BLaER1 treated with 17β-estradiol and CSF1 and Interleukin-3, amounts not matched to agents 10 nM and 100 nM (cell line): ENCODE data around the gene JPH3.
A peak's percentile ranks its signal among the peaks of the same experiment; 100 is the strongest.

Experiments used
- H3K27ac ChIP-seq, 11 experiments: shearing (Covaris generic); formaldehyde crosslinking; 2 replicates each; pipeline ENCODE4 v1.8.1; 2022
- H3K27me3 ChIP-seq, 11 experiments: shearing (Covaris generic); formaldehyde crosslinking; 2 replicates each; pipeline ENCODE4 v1.8.1; 2022
- H3K36me3 ChIP-seq, 11 experiments: shearing (Covaris generic); formaldehyde crosslinking; 2 replicates each; pipeline ENCODE4 v1.8.1; 2022
- H3K4me1 ChIP-seq, 10 experiments: shearing (Covaris generic); formaldehyde crosslinking; 2 replicates each; pipeline ENCODE4 v1.8.1; 2022
- H3K4me2 ChIP-seq, 11 experiments: shearing (Covaris generic); formaldehyde crosslinking; 2 replicates each; pipeline ENCODE4 v1.8.1; 2022
- H3K4me3 ChIP-seq, 10 experiments: shearing (Covaris generic); formaldehyde crosslinking; 2 replicates each; pipeline ENCODE4 v1.8.1; 2022
- H3K9ac ChIP-seq, 11 experiments: shearing (Covaris generic); formaldehyde crosslinking; 2 replicates each; pipeline ENCODE4 v1.8.1; 2022
- H3K9me3 ChIP-seq, 11 experiments: shearing (Covaris generic); formaldehyde crosslinking; replicated peaks in 1 of 11; 2 replicates each; pipeline ENCODE4 v1.8.1; 2022
- H4K20me1 ChIP-seq, 11 experiments: shearing (Covaris generic); formaldehyde crosslinking; 2 replicates each; pipeline ENCODE4 v1.8.1; 2022
- Cebpa-rat ChIP-seq, 11 experiments: shearing (Covaris generic); IDR thresholded peaks; 2 replicates each; pipeline ENCODE4 v1.8.1; 2022

The JPH3 gene

GRCh38 chr16:87652386-87652785 is 50.1 kb downstream of the JPH3 start:
- no peak for TF ChIP-seq Cebpa-rat (IDR thresholded peaks at IDR 0.05)

DNA sequence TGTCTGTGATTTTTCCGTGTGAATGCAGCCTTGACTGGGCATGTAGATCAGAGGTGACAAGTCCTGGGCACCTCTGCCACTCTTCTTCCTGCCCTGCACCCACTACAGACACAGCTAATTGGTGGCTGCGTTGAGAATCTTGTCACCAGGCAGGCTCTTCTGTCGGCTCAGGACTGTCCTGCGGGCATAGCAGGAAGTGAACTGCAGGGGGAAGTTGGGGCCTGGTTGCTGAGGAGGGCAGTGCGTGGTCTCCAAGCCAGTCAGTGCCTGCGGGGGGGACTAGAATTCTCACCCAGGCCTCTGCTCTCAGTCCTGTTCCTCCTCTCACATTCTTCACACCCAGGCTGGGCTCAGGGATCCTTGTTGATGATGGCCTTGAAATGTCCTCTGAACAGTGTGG is 50.5 kb downstream of the JPH3 start:
- H3K4me3 ChIP-seq, result no peak overlapping the region
- peaks cover 0 to 5% (median 4%) of the 10 kb centered on the region in 11 experiments; a peak in 16 of 22 replicates for H3K9me3 ChIP-seq
- H3K4me1 ChIP-seq, result peaks cover 9 to 26% (median 14%) of the 10 kb centered on the region in 10 experiments; a peak in 14 of 20 replicates
- H3K27me3 ChIP-seq, result peaks cover 11 to 28% (median 21%) of the 10 kb centered on the region in 11 experiments
- H4K20me1 ChIP-seq, result peaks cover 0 to 50% (median 0%) of the 10 kb centered on the region in 11 experiments; a peak in 7 of 22 replicates
- TF ChIP-seq Cebpa-rat (IDR thresholded peaks at IDR 0.05), result no peak
- no peak overlapping the region for H3K27ac ChIP-seq
- no peaks in the 10 kb centered on the region for H3K36me3 ChIP-seq
- no peak overlapping the region for H3K9ac ChIP-seq
- peak overlapping the region in 8 of 11 experiments; percentile 1 to 36 (median 12); a peak in 7 of 22 replicates for H3K4me2 ChIP-seq

More at GRCh38 chr16:87652386-87652785, 50.1 kb downstream of the JPH3 start:
- Histone ChIP-seq H3K36me3 (no peaks in the 10 kb centered on the region), H3K27ac (no peak overlapping the region), H3K4me2 (peak overlapping the region in 5 of 11 experiments; percentile 12 to 36 (median 23); a peak in 4 of 22 replicates), H4K20me1 (peaks cover 0 to 50% (median 0%) of the 10 kb centered on the region in 11 experiments; a peak in 9 of 22 replicates), H3K4me1 (peaks cover 9 to 30% (median 15%) of the 10 kb centered on the region in 10 experiments; a peak in 14 of 20 replicates), H3K4me3 (no peak overlapping the region), H3K9me3 (peaks cover 0 to under 1% (median under 1%) of the 10 kb centered on the region in 11 experiments; a peak in 9 of 22 replicates), H3K27me3 (peaks cover 15 to 33% (median 25%) of the 10 kb centered on the region in 11 experiments), H3K9ac (no peak overlapping the region)

DNA sequence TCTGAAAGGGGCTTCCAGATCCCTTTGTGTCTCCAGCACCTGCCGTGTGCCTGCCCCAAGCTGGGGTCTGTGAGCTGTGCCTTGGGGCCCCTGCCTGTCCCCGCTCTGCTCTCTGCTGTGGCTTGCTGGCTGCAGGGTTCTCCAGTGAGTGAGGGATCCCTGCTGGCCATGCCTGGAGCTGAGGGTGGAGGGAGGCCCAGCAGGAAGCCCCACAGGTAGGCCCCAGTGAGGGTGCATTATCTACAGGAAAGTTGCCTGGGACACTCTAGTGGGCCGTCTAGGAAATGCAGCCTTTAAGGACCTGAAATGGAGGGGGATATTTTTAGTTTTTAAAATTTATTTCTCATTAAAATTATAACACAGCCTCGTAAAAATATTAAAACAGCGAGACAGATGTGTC is 50.9 kb downstream of the JPH3 start:
- Histone ChIP-seq H3K27ac (no peak overlapping the region), H3K36me3 (no peaks in the 10 kb centered on the region), H3K27me3 (peaks cover 7 to 24% (median 17%) of the 10 kb centered on the region in 11 experiments), H3K4me2 (peak overlapping the region in 8 of 11 experiments; percentile 1 to 36 (median 12); a peak in 6 of 22 replicates), H3K9ac (no peak overlapping the region), H4K20me1 (peaks cover 0 to 50% (median 0%) of the 10 kb centered on the region in 11 experiments; a peak in 7 of 22 replicates), H3K4me1 (peaks cover 6 to 22% (median 13%) of the 10 kb centered on the region in 10 experiments; a peak in 14 of 20 replicates), H3K9me3 (peaks cover 0 to 8% (median 7%) of the 10 kb centered on the region in 11 experiments; a peak in 16 of 22 replicates), H3K4me3 (no peak overlapping the region)
- TF ChIP-seq Cebpa-rat (IDR thresholded peaks at IDR 0.05), result no peak

DNA sequence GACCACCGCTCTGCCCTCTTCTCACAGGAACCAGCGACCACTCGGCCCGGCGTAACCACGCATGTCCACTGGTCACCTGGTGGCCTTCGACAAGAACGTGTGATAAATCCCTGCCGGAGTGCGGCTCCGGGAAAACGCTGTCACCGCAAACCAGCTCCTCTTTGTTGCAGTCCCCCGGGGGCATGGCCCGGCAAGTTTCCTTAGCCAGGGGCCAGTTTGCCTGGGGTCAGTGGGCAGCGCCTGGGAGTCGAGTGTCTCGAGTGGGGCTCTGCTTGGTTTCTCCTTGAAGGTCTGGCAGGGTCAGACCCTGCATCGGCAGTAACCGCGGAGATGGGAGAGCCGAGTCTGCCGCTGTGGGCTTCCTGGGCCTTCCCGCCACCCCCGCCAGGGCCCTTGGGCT is 52.5 kb downstream of the JPH3 start:
- no peak for TF ChIP-seq Cebpa-rat (IDR thresholded peaks at IDR 0.05)
- Histone ChIP-seq H3K9ac (no peak overlapping the region), H3K36me3 (no peaks in the 10 kb centered on the region), H3K27ac (no peak overlapping the region), H3K27me3 (peaks cover 0 to 11% (median 2%) of the 10 kb centered on the region in 11 experiments; a peak in 7 of 22 replicates), H3K4me1 (peaks cover 1 to 18% (median 9%) of the 10 kb centered on the region in 10 experiments; a peak in 12 of 20 replicates), H4K20me1 (peaks cover 0 to 44% (median 0%) of the 10 kb centered on the region in 11 experiments; a peak in 6 of 22 replicates), H3K9me3 (peaks cover 0 to 8% (median 7%) of the 10 kb centered on the region in 11 experiments; a peak in 16 of 22 replicates), H3K4me3 (no peak overlapping the region), H3K4me2 (no peak overlapping the region)

- H3K9ac ChIP-seq, result no peak overlapping the region
- peaks cover 0 to 18% (median 7%) of the 10 kb centered on the region in 10 experiments; a peak in 8 of 20 replicates for H3K4me1 ChIP-seq
- peaks cover 0 to 8% (median 7%) of the 10 kb centered on the region in 11 experiments; a peak in 16 of 22 replicates for H3K9me3 ChIP-seq
- no peak overlapping the region for H3K27ac ChIP-seq
- no peaks in the 10 kb centered on the region for H3K36me3 ChIP-seq
- peaks cover 5 to 18% (median 10%) of the 10 kb centered on the region in 11 experiments; a peak in 14 of 22 replicates for H3K27me3 ChIP-seq
- no peak for TF ChIP-seq Cebpa-rat (IDR thresholded peaks at IDR 0.05)
- no peak overlapping the region for H3K4me2 ChIP-seq
- no peak overlapping the region for H3K4me3 ChIP-seq
- peaks cover 0 to 58% (median 0%) of the 10 kb centered on the region in 11 experiments; a peak in 11 of 22 replicates for H4K20me1 ChIP-seq
Observed at GRCh38 chr16:87656328-87656727, 54.0 kb downstream of the JPH3 start.

DNA sequence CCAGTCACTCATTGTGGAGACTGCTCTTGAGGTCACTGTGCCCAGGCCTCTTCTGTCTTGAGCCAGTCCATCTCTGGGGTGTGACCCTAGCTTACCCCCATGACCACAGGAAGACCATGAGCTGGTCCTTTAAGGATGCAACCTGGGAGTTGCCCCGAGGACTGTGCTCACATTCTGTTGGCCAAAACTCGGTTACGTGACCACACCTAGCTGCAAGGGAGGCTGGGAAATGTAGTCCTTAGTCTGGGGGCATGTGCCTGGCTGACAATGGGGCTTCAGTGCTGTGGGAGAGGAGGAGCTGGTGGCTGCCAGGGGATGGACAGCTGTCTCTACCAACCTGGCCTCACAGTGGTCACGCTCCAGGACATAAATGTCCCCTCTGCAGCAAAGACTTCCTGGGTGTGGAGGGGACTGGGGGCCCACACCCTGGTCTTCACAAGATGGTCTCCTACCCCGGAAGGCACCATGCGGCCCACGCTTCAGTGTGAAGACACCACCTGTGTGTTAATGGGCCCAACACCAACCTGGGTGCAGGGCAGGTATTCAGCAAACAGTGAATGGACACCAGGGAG is 55.4 kb downstream of the JPH3 start:
- Histone ChIP-seq H3K4me3 (no peak overlapping the region), H3K27ac (no peak overlapping the region), H3K9me3 (peaks cover 0 to 8% (median 7%) of the 10 kb centered on the region in 11 experiments; a peak in 16 of 22 replicates), H3K27me3 (peaks cover 6 to 19% (median 11%) of the 10 kb centered on the region in 11 experiments; a peak in 14 of 22 replicates), H3K36me3 (no peaks in the 10 kb centered on the region), H4K20me1 (peaks cover 0 to 64% (median 3%) of the 10 kb centered on the region in 11 experiments; a peak in 10 of 22 replicates), H3K9ac (no peak overlapping the region), H3K4me1 (peaks cover 6 to 22% (median 14%) of the 10 kb centered on the region in 10 experiments), H3K4me2 (no peak overlapping the region)
- no peak for TF ChIP-seq Cebpa-rat (IDR thresholded peaks at IDR 0.05)

DNA sequence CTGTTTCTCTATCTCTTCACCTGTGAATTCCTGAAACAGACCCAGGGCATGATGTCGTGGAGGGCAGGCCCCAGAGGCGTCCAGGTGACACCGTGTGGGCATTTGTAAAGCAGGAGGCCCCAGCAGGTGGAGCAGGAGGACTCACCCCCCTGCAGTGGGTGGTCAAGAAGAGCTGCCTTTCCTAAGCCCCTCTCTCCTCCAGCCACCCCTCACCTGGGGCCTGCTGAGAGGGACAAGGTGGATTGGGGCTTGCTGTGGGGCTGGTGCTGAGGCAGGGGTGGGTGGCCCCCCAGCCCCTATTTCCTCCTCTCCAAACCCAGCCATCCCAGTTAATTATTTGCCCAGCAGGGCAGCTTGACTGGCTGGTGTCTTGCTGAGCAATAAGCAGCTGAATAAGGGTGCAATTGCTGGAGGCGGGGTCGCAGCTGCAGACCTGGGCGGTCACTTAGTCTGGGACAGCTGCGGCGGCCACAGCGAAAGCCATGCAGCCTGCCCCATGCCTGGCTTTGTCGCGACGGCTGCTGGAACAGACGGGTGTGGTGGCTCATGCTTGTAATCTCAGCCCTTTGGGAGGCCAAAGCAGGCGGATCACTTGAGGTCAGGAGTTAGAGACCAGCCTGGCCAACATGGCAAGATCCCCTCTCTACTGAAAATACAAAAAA is 56.4 kb downstream of the JPH3 start:
- H4K20me1 ChIP-seq, result peaks cover 0 to 60% (median 3%) of the 10 kb centered on the region in 11 experiments; a peak in 10 of 22 replicates
- no peak overlapping the region for H3K9ac ChIP-seq
- H3K4me3 ChIP-seq, result no peak overlapping the region
- no peak overlapping the region for H3K4me2 ChIP-seq
- no peak for TF ChIP-seq Cebpa-rat (IDR thresholded peaks at IDR 0.05)
- peaks cover 0 to 8% (median 7%) of the 10 kb centered on the region in 11 experiments; a peak in 16 of 22 replicates for H3K9me3 ChIP-seq
- peaks cover 6 to 19% (median 11%) of the 10 kb centered on the region in 11 experiments; a peak in 14 of 22 replicates for H3K27me3 ChIP-seq
- peaks cover 5 to 14% (median 9%) of the 10 kb centered on the region in 10 experiments; a peak in 18 of 20 replicates for H3K4me1 ChIP-seq
- H3K36me3 ChIP-seq, result no peaks in the 10 kb centered on the region
- H3K27ac ChIP-seq, result no peak overlapping the region

- no peak overlapping the region for H3K9ac ChIP-seq
- H3K9me3 ChIP-seq, result peaks cover 0 to 8% (median 7%) of the 10 kb centered on the region in 11 experiments; a peak in 16 of 22 replicates
- peak in 4 of 11 experiments; percentile 23 to 71 (median 42); a peak in 4 of 22 replicates for TF ChIP-seq Cebpa-rat (IDR thresholded peaks at IDR 0.05)
- H3K36me3 ChIP-seq, result no peaks in the 10 kb centered on the region
- peaks cover 0 to 60% (median 3%) of the 10 kb centered on the region in 11 experiments; a peak in 10 of 22 replicates for H4K20me1 ChIP-seq
- no peak overlapping the region for H3K4me3 ChIP-seq
- no peak overlapping the region for H3K27ac ChIP-seq
- peak overlapping the region in 9 of 11 experiments; percentile 22 to 58 (median 40); a peak in 15 of 22 replicates for H3K4me2 ChIP-seq
- H3K4me1 ChIP-seq, result peaks cover 5 to 12% (median 9%) of the 10 kb centered on the region in 10 experiments; a peak in 18 of 20 replicates
- peaks cover 6 to 19% (median 11%) of the 10 kb centered on the region in 11 experiments; a peak in 14 of 22 replicates for H3K27me3 ChIP-seq
Observed at GRCh38 chr16:87661561-87661960, 59.3 kb downstream of the JPH3 start.
